Subcutaneous abdominal adipose tissue (tissue), 5 donors: ENCODE data around the gene CRYBG2.

Experiments
- H3K27ac ChIP-seq: one replicate; pipeline ENCODE4 v1.7.0; 2013; ENCODE audit warnings: low read depth, mild to moderate bottlenecking, inconsistent platforms, low read length, moderate library complexity
- H3K27me3 ChIP-seq, 5 donors: one replicate each; pipeline ENCODE4 v1.7.0; 2013; ENCODE audit warnings: low read length in 5 of 5, inconsistent platforms in 1 of 5; ENCODE audit not compliant: control insufficient read depth in 5 of 5, insufficient read depth in 4 of 5
- H3K36me3 ChIP-seq, 5 donors: one replicate each; pipeline ENCODE4 v1.7.0; 2013; ENCODE audit warnings: low read length in 5 of 5; ENCODE audit not compliant: control insufficient read depth in 5 of 5, insufficient read depth in 5 of 5
- H3K4me1 ChIP-seq, 5 donors: one replicate each; pipeline ENCODE4 v1.7.0; 2013; ENCODE audit warnings: low read length in 5 of 5, mild to moderate bottlenecking in 3 of 5, moderate library complexity in 1 of 5; ENCODE audit not compliant: control insufficient read depth in 5 of 5, insufficient read depth in 5 of 5
- H3K4me3 ChIP-seq, 5 donors: one replicate each; pipeline ENCODE4 v1.7.0; 2013; ENCODE audit warnings: low read length in 5 of 5, low read depth in 1 of 5
- H3K9ac ChIP-seq, 5 donors: one replicate each; pipeline ENCODE4 v1.7.0; 2013; ENCODE audit warnings: low read length in 5 of 5, mild to moderate bottlenecking in 4 of 5, moderate library complexity in 3 of 5
- H3K9me3 ChIP-seq, 5 donors: one replicate each; pipeline ENCODE4 v1.7.0; 2013; ENCODE audit warnings: low read length in 5 of 5; ENCODE audit not compliant: control insufficient read depth in 5 of 5
- donor health status: healthy.
- donor health status: healthy.
- donor health status: healthy.
- donor health status: healthy.
- donor health status: healthy.

The CRYBG2 gene

DNA sequence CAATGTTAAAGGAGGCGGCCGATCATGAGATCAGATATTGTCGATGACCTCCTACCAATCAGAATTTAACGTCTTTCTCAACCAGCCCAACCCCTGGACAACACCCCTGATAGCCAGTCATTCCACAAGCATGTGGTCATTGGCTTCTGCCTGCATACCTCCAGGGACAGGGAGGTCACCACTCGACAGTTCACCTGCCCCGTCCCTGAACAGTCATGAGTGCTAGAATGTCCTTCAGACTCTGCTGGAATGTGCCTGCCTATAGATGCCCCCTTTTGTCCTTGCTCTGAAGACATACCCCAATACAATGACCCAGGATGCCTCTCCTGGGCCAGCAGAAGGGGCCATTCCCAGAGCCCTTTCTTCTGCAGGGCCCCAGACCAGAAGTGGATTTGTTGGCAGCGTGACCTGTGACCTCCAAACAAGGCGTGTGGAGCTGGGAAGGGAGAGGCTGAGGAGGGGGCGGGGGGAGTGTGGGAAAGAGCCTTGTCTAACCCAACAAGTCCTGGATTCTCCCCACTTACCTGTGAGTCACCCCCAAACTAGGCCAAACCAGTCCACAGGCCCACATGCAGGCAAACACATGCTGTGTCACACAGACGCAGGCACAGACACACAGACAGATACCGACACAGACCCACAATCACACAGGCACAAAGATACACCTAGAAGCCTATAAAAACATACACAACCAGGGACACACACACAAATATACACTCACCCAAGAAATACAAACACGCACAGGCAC, 2.2 kb downstream of the CRYBG2 start:
- Histone ChIP-seq H3K9ac (no peak overlapping the region), H3K27me3 (peaks cover 7 to 22% (median 17%) of the 10 kb centered on the region in 5 donors), H3K4me1 (no peaks in the 10 kb centered on the region), H3K36me3 (no peaks in the 10 kb centered on the region), H3K27ac (no peak overlapping the region), H3K4me3 (no peak overlapping the region), H3K9me3 (no peaks in the 10 kb centered on the region)

DNA sequence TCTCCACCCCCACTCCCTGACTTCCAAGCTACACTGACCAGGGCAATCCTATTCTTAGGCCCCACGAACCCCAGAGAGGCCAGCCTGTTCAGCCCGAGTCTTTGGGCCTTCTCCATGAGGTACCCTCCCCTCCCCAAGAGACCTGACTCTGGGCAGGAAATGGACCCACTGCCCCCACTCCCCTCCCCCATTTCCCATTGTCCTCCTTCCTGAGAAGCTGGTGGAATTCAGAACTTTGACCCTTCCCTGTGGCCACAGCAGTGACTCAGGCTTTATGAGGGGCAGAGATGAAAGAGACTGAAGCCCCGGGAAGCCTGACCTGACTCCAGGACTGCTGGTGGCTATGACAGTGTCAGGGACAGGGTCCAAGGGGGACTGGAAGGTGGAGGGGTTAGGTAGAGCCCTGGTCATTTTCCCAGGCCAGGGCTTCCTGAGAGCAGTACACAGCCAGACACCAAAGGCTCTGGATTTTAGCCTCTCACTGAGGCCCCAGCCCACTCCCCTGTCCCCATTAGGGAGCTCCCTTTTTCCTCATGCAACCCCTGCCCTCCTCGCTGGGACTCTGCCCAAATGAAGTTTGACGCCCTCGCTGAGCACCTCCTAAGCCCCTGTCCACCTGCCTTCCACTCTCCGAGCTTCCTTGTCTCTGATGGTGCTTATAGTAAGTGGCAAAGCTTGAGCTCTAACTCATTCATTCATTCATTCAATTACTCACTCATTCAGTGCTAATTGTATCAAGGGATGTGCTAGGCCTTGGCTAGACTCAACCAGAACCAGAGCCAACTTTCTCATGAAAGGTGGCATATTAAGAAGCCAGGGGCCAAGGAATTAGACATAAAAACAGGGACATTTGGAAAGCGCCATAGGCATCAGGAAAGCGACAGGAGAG, 3.0 kb downstream of the CRYBG2 start:
- no peak overlapping the region for H3K4me3 ChIP-seq
- H3K27ac ChIP-seq: no peak overlapping the region
- no peaks in the 10 kb centered on the region for H3K4me1 ChIP-seq
- H3K9me3 ChIP-seq: no peaks in the 10 kb centered on the region
- no peaks in the 10 kb centered on the region for H3K36me3 ChIP-seq
- H3K27me3 ChIP-seq: peaks cover 4 to 22% (median 14%) of the 10 kb centered on the region in 5 donors
- H3K9ac ChIP-seq: no peak overlapping the region

DNA sequence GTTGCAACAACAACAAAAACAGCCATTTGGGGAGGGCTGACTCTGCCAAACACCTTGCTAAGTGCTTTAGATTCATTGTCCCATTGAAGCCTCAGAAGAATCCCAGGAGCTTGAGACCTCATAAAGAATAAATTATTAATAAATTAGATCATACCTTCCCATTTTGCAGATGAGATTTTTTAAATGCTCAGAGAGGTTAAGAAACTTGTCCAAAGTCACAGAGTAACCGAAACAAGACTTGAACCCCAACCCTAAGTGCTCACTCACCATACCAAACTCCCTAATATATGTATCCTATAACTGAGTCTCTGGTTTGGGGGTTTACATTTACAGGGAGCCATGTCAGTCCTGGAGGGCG, 3.6 kb downstream of the CRYBG2 start:
- Histone ChIP-seq H3K27ac (no peak overlapping the region), H3K9ac (no peak overlapping the region), H3K4me1 (no peaks in the 10 kb centered on the region), H3K36me3 (no peaks in the 10 kb centered on the region), H3K9me3 (no peaks in the 10 kb centered on the region), H3K27me3 (peaks cover 3 to 23% (median 12%) of the 10 kb centered on the region in 5 donors), H3K4me3 (no peak overlapping the region)

DNA sequence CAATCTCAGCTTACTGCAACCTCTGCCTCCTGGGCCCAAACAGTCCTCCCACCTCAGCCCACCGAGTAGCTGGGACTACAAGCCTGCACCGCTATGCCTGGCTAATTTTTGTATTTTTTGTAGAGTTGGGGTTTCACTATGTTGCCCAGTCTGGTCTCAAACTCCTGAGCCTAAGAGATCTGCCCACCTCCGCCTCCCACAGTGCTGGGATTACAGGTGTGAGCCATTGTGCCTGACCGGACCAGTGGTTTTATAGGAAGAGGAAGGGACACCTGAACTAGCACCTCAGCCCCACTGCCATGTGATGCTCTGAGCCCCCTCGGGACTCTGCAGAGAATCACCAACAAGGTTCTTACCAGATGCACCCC, 4.1 kb downstream of the CRYBG2 start:
- Histone ChIP-seq H3K36me3 (no peaks in the 10 kb centered on the region), H3K27me3 (peaks cover 3 to 19% (median 9%) of the 10 kb centered on the region in 5 donors), H3K4me1 (no peaks in the 10 kb centered on the region), H3K9ac (no peak overlapping the region), H3K4me3 (no peak overlapping the region), H3K27ac (no peak overlapping the region), H3K9me3 (no peaks in the 10 kb centered on the region)

DNA sequence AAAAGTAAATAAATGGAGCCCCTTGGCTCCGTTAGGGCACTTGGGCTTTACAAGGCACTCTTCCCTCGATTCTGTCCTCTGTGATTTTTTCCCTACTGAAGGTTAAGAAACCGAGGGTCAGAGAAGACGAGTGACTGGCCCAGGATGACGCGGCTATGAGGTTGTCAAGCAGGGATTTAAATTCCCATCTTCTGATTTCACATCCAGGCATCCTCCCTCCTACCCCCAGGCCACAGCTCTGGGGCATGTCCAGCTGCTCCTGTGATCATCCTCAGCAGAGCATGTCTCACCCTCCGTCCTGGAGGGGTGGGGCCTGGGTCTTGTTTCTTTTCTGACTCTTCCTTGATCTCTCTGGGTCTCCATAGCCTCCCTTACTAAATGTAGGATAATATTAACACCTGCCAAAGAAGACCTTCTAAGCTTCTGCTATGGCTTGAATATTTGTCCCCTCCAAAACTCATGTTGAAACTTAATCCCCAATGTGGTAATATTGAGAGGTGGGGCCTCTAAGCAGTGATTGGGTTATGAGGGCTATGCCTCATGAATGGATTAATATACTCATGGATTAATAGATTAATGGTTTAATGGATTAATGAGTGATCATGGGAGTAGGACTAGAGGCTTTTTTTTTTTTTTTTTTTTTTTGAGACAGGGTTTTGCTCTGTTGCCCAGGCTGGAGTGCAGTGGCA, 4.6 kb downstream of the CRYBG2 start:
- peaks cover 3 to 13% (median 9%) of the 10 kb centered on the region in 5 donors for H3K27me3 ChIP-seq
- no peaks in the 10 kb centered on the region for H3K36me3 ChIP-seq
- H3K4me1 ChIP-seq: no peaks in the 10 kb centered on the region
- no peak overlapping the region for H3K27ac ChIP-seq
- H3K4me3 ChIP-seq: no peak overlapping the region
- no peaks in the 10 kb centered on the region for H3K9me3 ChIP-seq
- H3K9ac ChIP-seq: no peak overlapping the region

DNA sequence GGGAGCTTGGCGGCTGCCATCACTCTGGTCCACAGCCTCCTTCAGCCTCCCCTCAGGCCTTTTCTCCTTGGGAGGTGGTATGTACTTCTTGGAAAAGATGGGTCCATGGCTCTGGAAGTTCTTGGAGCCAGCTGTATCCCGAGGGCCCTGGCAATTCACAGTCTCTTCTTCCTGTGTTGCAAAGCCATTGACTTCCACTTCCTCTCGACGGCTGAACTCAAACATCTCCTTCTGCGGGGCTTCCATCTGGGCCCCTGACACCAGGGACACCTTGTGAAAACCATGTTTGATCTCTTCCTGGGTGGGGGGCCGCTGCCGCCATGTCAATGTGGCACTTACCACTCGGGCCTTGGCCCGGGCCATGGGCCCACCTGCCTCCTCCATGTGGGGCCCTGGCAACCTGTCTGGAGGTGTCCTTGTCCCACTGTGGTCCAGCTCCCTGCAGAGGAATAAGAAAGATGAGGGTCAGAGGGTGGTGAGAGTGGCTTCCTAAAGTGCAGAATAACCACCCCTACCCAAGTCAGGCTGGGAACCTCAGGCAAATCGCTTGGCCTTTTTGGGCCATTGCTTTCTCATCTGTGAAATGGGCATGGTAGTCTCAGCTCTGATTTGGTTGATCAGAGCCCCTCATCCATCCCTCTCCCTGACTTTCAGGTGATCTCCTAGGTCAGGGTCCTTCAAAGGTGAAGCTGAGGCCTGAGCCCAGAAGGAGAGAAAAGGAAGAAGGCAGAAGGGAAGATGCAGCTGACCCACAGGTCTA, 7.5 kb downstream of the CRYBG2 start:
- H3K4me1 ChIP-seq: no peaks in the 10 kb centered on the region
- no peaks in the 10 kb centered on the region for H3K36me3 ChIP-seq
- H3K27me3 ChIP-seq: peaks cover 0 to 17% (median 0%) of the 10 kb centered on the region in 5 donors
- H3K4me3 ChIP-seq: no peak overlapping the region
- H3K9me3 ChIP-seq: no peaks in the 10 kb centered on the region
- H3K27ac ChIP-seq: no peak overlapping the region
- H3K9ac ChIP-seq: no peak overlapping the region

DNA sequence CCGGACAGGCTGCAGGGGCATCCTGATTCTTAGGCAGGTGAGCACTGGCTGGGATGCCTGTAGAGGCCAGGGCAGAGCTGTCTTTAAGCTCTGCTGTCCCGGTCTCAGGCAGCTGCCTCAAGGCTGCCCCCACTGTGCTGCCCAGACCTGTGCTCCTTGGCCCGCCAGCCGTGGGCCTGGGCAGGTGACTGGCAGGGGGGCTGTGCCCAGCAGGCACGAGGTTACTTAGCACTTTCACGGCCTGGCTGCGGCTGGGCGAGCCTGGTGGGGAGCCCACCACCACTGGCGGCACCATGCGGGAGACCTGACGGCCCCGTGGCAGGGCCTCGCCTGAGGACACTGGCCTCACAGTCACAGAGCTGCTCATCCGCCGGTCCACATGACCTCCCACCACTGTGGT, 8.2 kb downstream of the CRYBG2 start:
- no peaks in the 10 kb centered on the region for H3K9me3 ChIP-seq

DNA sequence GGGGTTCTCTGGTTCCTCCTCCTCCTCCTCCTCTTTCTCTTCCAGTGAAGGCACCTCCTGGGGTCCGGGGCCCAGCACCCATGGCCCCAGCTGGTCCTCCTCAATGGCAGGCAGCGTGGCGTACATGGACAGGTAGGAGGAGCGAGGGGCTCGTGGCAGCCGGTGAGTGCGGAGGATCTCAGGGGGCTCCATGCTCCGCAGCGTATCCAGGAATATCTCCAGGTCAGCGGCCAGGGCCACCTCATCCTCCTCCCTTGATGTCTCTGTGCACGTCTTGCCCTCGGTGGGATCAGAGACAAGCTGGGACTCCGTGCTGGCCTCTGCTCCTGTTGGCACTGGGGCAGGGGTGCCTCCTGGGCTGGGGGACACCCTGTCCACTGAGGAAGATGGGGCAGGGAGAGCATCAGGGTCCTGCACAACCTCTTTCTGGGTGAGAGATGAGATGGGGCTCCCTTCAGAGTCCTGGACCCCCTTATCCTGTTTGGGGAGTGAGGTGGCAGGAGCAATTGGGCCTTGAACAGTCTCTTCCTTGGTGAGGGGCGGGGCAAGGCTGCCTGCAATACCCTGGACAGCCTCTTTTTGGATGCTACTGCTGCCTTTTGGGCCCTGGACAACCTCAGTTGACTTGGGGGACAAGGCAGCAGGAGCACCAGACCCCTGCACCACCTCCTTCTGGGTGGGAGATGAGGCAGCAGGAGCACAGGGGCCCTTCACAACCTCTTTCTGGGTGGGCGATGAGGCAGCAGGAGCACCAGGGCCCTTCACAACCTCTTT, 9.6 kb downstream of the CRYBG2 start:
- Histone ChIP-seq H3K27me3 (peaks cover 0 to 17% (median 0%) of the 10 kb centered on the region in 5 donors), H3K36me3 (no peaks in the 10 kb centered on the region), H3K4me1 (no peaks in the 10 kb centered on the region), H3K27ac (no peak overlapping the region), H3K9ac (no peak overlapping the region), H3K9me3 (no peaks in the 10 kb centered on the region), H3K4me3 (no peak overlapping the region)

More for the DNA sequence above, 8.2 kb downstream of the CRYBG2 start:
- H3K27ac ChIP-seq: no peak overlapping the region
- no peaks in the 10 kb centered on the region for H3K4me1 ChIP-seq
- H3K36me3 ChIP-seq: no peaks in the 10 kb centered on the region
- no peak overlapping the region for H3K9ac ChIP-seq
- peaks cover 0 to 17% (median 0%) of the 10 kb centered on the region in 5 donors for H3K27me3 ChIP-seq
- no peak overlapping the region for H3K4me3 ChIP-seq

DNA sequence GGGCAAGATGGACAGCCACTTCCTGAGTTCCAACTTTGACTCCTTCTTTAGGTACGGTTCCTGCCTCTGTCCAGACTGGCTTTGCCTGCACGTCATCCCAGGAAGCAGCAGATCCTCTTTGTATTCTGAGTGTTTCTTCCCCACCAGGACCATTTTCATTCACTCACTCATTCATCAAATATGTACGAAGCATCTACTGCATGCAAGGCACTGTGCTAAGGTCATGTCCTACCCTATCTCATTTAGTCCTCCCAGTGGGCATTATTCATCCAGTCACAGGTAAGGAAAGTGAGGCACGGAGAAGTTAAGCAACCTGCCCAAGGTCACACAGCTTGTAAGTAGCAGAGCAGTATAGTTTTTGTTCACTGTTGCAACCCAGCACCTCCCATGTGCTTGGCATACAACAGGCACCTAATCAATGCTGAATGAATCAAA, 13.9 kb downstream of the CRYBG2 start:
- Histone ChIP-seq H3K4me3 (no peak overlapping the region), H3K36me3 (no peaks in the 10 kb centered on the region), H3K4me1 (peaks cover 0 to 13% (median 11%) of the 10 kb centered on the region in 5 donors), H3K27ac (no peak overlapping the region), H3K9ac (no peak overlapping the region), H3K27me3 (peaks cover 0 to 10% (median 5%) of the 10 kb centered on the region in 5 donors), H3K9me3 (no peaks in the 10 kb centered on the region)
